Pancreas (tissue), 10 donors: Measurements from ENCODE around the gene PPP2R3C. TPM values are rescaled to one million over a fixed set of nuclear protein-coding genes. Genes with fewer than 3 reads are reported as not detected.

Source experiments
- ATAC-seq, 4 donors: fragments of 200-7000 bp; cut with Tn5 transposase; one replicate each; pipeline versions ENCODE4 v1.8.0 to v1.9.1; 2020; ENCODE audit warnings: mild to moderate bottlenecking in 4 of 4, moderate library complexity in 4 of 4
- DNase-seq, 6 donors: peaks; one replicate each; pipeline ENCODE4 v3.0.0-alpha.2; 2020
- FAIRE-seq: peaks from 2 replicates; lab custom pipeline; 2012; peaks lifted over from hg19 to GRCh38; lab: Jason Lieb, UNC
- H3K27ac ChIP-seq, 4 donors: fragments of 200-600 bp; sonication (generic); 1 replicate in 3 of 4; 2 replicates in 1 of 4; pipeline versions ENCODE4 v1.5.0 to v1.8.0; 2020
- H3K27me3 ChIP-seq, 4 donors: fragments of 200-600 bp; one replicate each; pipeline ENCODE4 v1.8.0; 2021
- H3K36me3 ChIP-seq, 3 donors: fragments of 200-600 bp; sonication (generic) in 1 of 3; one replicate each; pipeline versions ENCODE4 v1.5.0 to v1.8.0; 2020 to 2021
- H3K4me1 ChIP-seq, 3 donors: fragments of 200-600 bp; one replicate each; pipeline ENCODE4 v1.8.0; 2021
- H3K4me3 ChIP-seq, 4 donors: fragments of 200-600 bp; sonication (generic) in 2 of 4; one replicate each; pipeline versions ENCODE4 v1.5.0 to v1.8.0; 2020 to 2021
- H3K9me3 ChIP-seq, 4 donors: fragments of 200-600 bp; one replicate each; pipeline ENCODE4 v1.8.0; 2021
- WGBS, 2 donors: extraction: QIAGEN DNeasy Blood & Tissue Kit; methylation state at CpG; one replicate each; pipeline ENCODE4 v1.1.7; 2013; 5-methylcytosine and 5-hydroxymethylcytosine counted together
- intact Hi-C, 3 donors: fragments of 100-400 bp; cut with DNase I; formaldehyde crosslinking; loops; one replicate each; pipeline versions ENCODE4 v1.11.1 to v1.14.2; 2022
- polyA plus RNA-seq, 2 donors: library from polyadenylated mRNA; stranded (reverse); fragments of 200-250 nt; gene quantifications; one replicate each; pipeline ENCODE4 v1.2.3, GENCODE V29; 2013
- total RNA-seq, 6 donors: library from RNA; stranded (reverse); fragmentation: NEBNext Ultra II Directional in 4 of 6; extraction: Animal tissue kit (Norgen Biotek cat#: 25700) in 4 of 6; gene quantifications; one replicate each; pipeline versions ENCODE4 v1.2.1 to v1.2.4, GENCODE V29; 2021 to 2023
- TF ChIP-seq, protein P1 (sequence below), 4 donors: fragments of 200-600 bp; sonication (generic) in 3 of 4; IDR thresholded peaks; one replicate each; pipeline versions ENCODE4 v1.5.0 to v1.8.0; 2021; ENCODE audit warnings: antibody characterized with exemption in 4 of 4
- donor health status: healthy with polysubstance abuse.
- donor health status: DM: no; HTN: no; CAD: no; lungs with moderate emphysema.
- donor health status: DM: no; HTN: no; CAD: no.
- donor health status: control.
- donor health status: control.
- donor health status: Bipolar disorder and iron deficiency.
- donor health status: DM: yes; HTN: yes; CAD: no.
- donor health status: DM: no; HTN: no; CAD: no.
- donor health status: DM: no; HTN: no; CAD: no.
- donor health status: DM: yes; HTN: yes; CAD: no.

Gene PPP2R3C
- total RNA-seq: 10 to 100 TPM in 2 of 6 donors, 1 to 10 TPM in 4; 6.0 to 11.0 (median 7.5) TPM
- 10 to 100 TPM in 1 of 2 donors, 1 to 10 TPM in 1; 9.0 to 18.0 TPM for polyA plus RNA-seq

DNA sequence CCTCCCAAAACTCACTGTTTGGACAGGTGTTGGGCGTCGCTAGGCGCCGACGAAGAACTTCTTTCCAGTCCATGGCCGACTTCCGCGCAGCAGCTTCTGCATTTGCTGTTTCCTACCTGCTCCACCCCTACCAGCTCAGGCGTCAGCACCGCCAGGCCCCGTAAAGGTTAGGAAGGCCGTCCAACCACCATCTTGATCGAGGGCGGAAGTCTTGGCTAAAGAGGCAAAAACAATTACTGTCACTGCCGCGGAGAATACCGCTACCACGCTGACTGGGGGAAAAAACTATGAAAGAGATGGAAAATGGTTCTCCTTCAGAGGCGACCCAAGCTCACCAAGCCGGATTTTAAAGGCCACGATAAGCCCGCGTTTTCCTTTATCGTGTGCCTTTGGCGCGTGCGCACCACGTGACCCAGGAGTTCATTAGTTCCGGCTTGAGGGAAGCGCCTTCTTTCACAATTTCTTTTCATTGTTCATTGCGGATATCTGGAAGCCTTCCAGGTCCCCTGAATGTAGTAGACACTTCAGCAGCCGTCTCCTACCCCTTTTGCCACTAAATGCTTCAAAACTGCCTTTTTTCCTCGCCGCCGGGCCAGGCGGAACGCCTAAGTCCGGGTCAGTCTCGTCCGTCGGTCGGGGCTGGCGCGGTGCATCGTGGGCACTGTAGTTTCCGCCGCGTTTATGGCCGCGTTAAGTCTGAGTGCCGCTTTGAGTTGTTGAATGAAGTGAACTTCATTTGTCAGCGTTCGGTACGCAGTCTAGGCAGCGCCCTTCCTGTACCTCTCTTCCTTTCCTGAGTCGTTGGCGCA is at the start of gene PPP2R3C, which contains the start of gene PRORP:
Gene PPP2R3C, minus strand, starts transcription at position 104 of the 809 bp plus-strand sequence. Its CDS starts 31 bp downstream, at position 73.
Gene PRORP, plus strand, starts transcription at position 666 of the 809 bp plus-strand sequence. CDS start 694 bp downstream, outside the sequence.
- intact Hi-C loops: no loop called here
- DNase-seq: peak; percentile 90 to 98 (median 96)
- no peaks in the 10 kb centered on the region for H3K27me3 ChIP-seq
- H3K4me3 ChIP-seq: peak within 1 kb of the TSS; percentile 48 to 72 (median 52)
- 0% methylated on average over 57 of the region's 57 CpGs for WGBS, 2 donors
- TF ChIP-seq, protein P1, sequence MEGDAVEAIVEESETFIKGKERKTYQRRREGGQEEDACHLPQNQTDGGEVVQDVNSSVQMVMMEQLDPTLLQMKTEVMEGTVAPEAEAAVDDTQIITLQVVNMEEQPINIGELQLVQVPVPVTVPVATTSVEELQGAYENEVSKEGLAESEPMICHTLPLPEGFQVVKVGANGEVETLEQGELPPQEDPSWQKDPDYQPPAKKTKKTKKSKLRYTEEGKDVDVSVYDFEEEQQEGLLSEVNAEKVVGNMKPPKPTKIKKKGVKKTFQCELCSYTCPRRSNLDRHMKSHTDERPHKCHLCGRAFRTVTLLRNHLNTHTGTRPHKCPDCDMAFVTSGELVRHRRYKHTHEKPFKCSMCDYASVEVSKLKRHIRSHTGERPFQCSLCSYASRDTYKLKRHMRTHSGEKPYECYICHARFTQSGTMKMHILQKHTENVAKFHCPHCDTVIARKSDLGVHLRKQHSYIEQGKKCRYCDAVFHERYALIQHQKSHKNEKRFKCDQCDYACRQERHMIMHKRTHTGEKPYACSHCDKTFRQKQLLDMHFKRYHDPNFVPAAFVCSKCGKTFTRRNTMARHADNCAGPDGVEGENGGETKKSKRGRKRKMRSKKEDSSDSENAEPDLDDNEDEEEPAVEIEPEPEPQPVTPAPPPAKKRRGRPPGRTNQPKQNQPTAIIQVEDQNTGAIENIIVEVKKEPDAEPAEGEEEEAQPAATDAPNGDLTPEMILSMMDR (IDR thresholded peaks at IDR 0.05): no peak
- peaks cover 0 to 16% (median 13%) of the 10 kb centered on the region in 3 donors for H3K4me1 ChIP-seq
- no peaks in the 10 kb centered on the region for H3K36me3 ChIP-seq
- FAIRE-seq: peak; percentile 34
- ATAC-seq: peak; percentile 91 to 95 (median 93)
- H3K9me3 ChIP-seq: no peaks in the 10 kb centered on the region
- H3K27ac ChIP-seq: peak within 1 kb of the TSS; percentile 86 to 98 (median 96)

DNA sequence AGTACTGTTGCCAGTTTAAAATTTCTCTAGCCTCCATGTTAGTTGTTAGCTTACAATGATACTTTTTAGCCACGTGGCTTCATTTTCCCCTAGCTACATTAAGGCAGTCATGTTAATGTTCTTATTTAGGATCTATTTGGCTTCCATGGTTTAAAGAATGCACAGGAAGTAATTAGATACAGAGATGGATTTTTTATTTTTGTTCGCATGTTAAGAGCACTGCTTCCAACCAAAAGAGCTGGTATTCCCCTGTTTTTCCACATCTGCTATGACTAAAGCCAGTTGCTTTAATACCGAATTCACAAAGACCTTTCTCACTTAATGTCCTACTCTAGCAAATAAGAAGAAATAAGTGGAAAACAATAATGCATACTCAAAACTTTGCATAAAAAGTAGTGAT is 45.7 kb upstream of the PPP2R3C start:
- WGBS, 2 donors: 93 to 94% methylated on average over 3 of the region's 3 CpGs
- Histone ChIP-seq H3K36me3 (no peaks in the 10 kb centered on the region), H3K4me3 (no peak overlapping the region), H3K9me3 (no peaks in the 10 kb centered on the region), H3K27ac (no peak overlapping the region), H3K4me1 (no peaks in the 10 kb centered on the region), H3K27me3 (no peaks in the 10 kb centered on the region)
- intact Hi-C loops: no loop called here
- no peak for ATAC-seq
- TF ChIP-seq, protein P1 (IDR thresholded peaks at IDR 0.05): no peak
- no peak for FAIRE-seq
- DNase-seq: no peak

- no peak overlapping the region for H3K4me3 ChIP-seq
- intact Hi-C loops: no loop called here
- H3K4me1 ChIP-seq: peaks cover 0 to 9% (median 3%) of the 10 kb centered on the region in 3 donors
- FAIRE-seq (no peak), DNase-seq (no peak), ATAC-seq (no peak)
- TF ChIP-seq, protein P1 (IDR thresholded peaks at IDR 0.05): no peak
- no peaks in the 10 kb centered on the region for H3K27me3 ChIP-seq
- WGBS, 2 donors: 78 to 84% methylated on average over 5 of the region's 5 CpGs
- no peak overlapping the region for H3K27ac ChIP-seq
- no peaks in the 10 kb centered on the region for H3K9me3 ChIP-seq
- no peaks in the 10 kb centered on the region for H3K36me3 ChIP-seq
These were observed 43.1 kb upstream of the PPP2R3C start for GRCh38 chr14:35164849-35165248.

DNA sequence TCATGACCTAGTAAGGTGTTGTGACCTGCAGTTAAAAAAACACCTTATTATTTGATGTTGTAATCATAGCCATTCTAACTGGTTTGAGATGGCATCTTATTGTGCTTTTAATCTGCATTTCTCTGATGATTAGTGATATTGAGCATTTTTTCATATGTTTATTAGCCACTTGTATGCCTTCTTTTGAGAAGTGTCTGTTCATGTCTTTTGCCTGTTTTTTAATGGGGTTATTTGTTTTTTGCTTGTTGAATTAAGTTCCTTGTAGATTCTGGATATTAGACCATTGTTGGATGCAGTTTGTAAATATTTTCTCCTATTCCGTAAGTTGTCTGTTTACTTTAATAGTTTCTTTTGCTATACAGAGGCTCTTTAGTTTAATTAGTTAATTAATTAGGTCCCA is 41.6 kb upstream of the PPP2R3C start:
- DNase-seq (no peak), FAIRE-seq (no peak), ATAC-seq (no peak)
- H3K27ac ChIP-seq: no peak overlapping the region
- H3K4me3 ChIP-seq: no peak overlapping the region
- 71 to 83% methylated on average over 1 of the region's 1 CpG for WGBS, 2 donors
- TF ChIP-seq, protein P1 (IDR thresholded peaks at IDR 0.05): no peak
- peaks cover 0 to 17% (median 9%) of the 10 kb centered on the region in 3 donors for H3K4me1 ChIP-seq
- no peaks in the 10 kb centered on the region for H3K36me3 ChIP-seq
- no peaks in the 10 kb centered on the region for H3K9me3 ChIP-seq
- intact Hi-C loops: no loop called here
- H3K27me3 ChIP-seq: no peaks in the 10 kb centered on the region
